GM12878 (cell line): Measurements from ENCODE around the gene ITPKB. TPM values are rescaled to one million over a fixed set of nuclear protein-coding genes. Genes with fewer than 3 reads are reported as not detected.

Experiments used
- ATAC-seq: fragments of 200-7000 bp; cut with Tn5 transposase; 3 replicates; pipeline ENCODE4 v1.9.1; 2020; ENCODE audit warnings: mild to moderate bottlenecking, moderate library complexity
- BruUV-seq: library from RNA; stranded (reverse); fragments of 400-500 nt; replicated peaks from 2 replicates; lab custom pipeline; 2021; lab: Mats Ljungman, UMichigan
- CTCF ChIA-PET: fragments of 300-600 bp; sonication (Branson Sonifier 250); formaldehyde crosslinking; extraction: SDS; loops from one replicate; lab custom pipeline; 2021; ENCODE audit warnings: inconsistent platforms; lab: Yijun Ruan, JAX
- POLR2A ChIA-PET: fragments of 350-600 bp; formaldehyde crosslinking; extraction: SDS; loops from one replicate; lab custom pipeline; 2021; ENCODE audit warnings: inconsistent platforms; lab: Charles Lee
- RAD21 ChIA-PET: fragments of 300-600 bp; sonication (Branson Sonifier 250); formaldehyde crosslinking; loops from one replicate; lab custom pipeline; 2023; ENCODE audit warnings: antibody characterized with exemption; ENCODE audit not compliant: unreplicated experiment; lab: Charles Lee
- SMC1A ChIA-PET: fragments of 300-600 bp; sonication (Branson Sonifier 250); formaldehyde crosslinking; loops from one replicate; lab custom pipeline; 2023; ENCODE audit not compliant: unreplicated experiment, uncharacterized antibody; lab: Charles Lee
- DNase-seq: peaks from one replicate; pipeline ENCODE4 v3.0.0-alpha.2; 2011; ENCODE audit warnings: low read depth, low spot score
- FAIRE-seq: peaks from 3 replicates; lab custom pipeline; 2011; peaks lifted over from hg19 to GRCh38; lab: Jason Lieb, UNC
- H2AFZ ChIP-seq: 2 replicates; pipeline ENCODE4 v1.6.0; 2011; ENCODE audit warnings: low read depth, low read length, control low read depth; ENCODE audit not compliant: control insufficient read depth
- H3K27ac ChIP-seq: 2 replicates; pipeline ENCODE4 v1.5.1; 2011; ENCODE audit warnings: control low read depth; ENCODE audit not compliant: control insufficient read depth, insufficient read depth
- H3K27me3 ChIP-seq, 2 experiments: replicated peaks in 1 of 2; 2 replicates each; pipeline versions ENCODE4 v1.6.0 to v1.6.1; 2011; ENCODE audit warnings: low read length in 1 of 2; ENCODE audit not compliant: control insufficient read depth in 2 of 2, insufficient read depth in 2 of 2
- H3K36me3 ChIP-seq, 2 experiments: 2 replicates each; pipeline ENCODE4 v1.5.1; 2011; ENCODE audit warnings: low read length in 1 of 2; ENCODE audit not compliant: control insufficient read depth in 2 of 2, insufficient read depth in 2 of 2
- H3K4me1 ChIP-seq: 2 replicates; pipeline ENCODE4 v1.6.1; 2011; ENCODE audit warnings: mild to moderate bottlenecking, low read length, moderate library complexity, mixed read lengths; ENCODE audit not compliant: control insufficient read depth, insufficient read depth
- H3K4me2 ChIP-seq: 2 replicates; pipeline ENCODE4 v1.6.0; 2011; ENCODE audit warnings: control low read depth; ENCODE audit not compliant: control insufficient read depth, insufficient read depth
- H3K4me3 ChIP-seq: fragments of 200-600 bp; sonication (generic); 2 replicates; pipeline ENCODE4 v1.5.1; 2016
- H3K79me2 ChIP-seq: 2 replicates; pipeline ENCODE4 v1.6.0; 2011; ENCODE audit warnings: low read length; ENCODE audit not compliant: control insufficient read depth, insufficient read depth
- H3K9ac ChIP-seq: 2 replicates; pipeline ENCODE4 v1.8.0; 2011; ENCODE audit warnings: low read length, control low read depth, mixed read lengths; ENCODE audit not compliant: control insufficient read depth, insufficient read depth
- H3K9me3 ChIP-seq: replicated peaks from 3 replicates; pipeline ENCODE4 v1.5.1; 2011; ENCODE audit warnings: mild to moderate bottlenecking, low read length; ENCODE audit not compliant: control insufficient read depth, insufficient read depth
- H4K20me1 ChIP-seq: 2 replicates; pipeline ENCODE4 v1.6.0; 2011; ENCODE audit not compliant: control insufficient read depth, insufficient read depth
- BACH1 ChIP-seq: fragments of 450-650 bp; IDR thresholded peaks from 2 replicates; pipeline ENCODE4 v1.6.1; 2017; ENCODE audit warnings: mild to moderate bottlenecking, borderline replicate concordance
- MTA2 ChIP-seq: fragments of 450-650 bp; IDR thresholded peaks from 2 replicates; pipeline ENCODE4 v1.6.1; 2016; ENCODE audit warnings: low read depth, mild to moderate bottlenecking, moderate library complexity
- MXI1 ChIP-seq: fragments of 150-350 bp; IDR thresholded peaks from 2 replicates; pipeline ENCODE4 v1.6.1; 2011; ENCODE audit warnings: low read depth, mild to moderate bottlenecking, inconsistent platforms, low read length, improper control_type of control experiment
- NKRF ChIP-seq: fragments of 450-650 bp; conservative IDR thresholded peaks from 2 replicates; pipeline ENCODE4 v1.6.1; 2017; ENCODE audit warnings: mild to moderate bottlenecking, moderate library complexity
- NR2F1 ChIP-seq: fragments of 450-650 bp; conservative IDR thresholded peaks from 2 replicates; pipeline ENCODE4 v1.6.1; 2017; ENCODE audit warnings: mild to moderate bottlenecking
- PKNOX1 ChIP-seq: fragments of 450-650 bp; IDR thresholded peaks from 2 replicates; pipeline ENCODE4 v1.6.1; 2016; ENCODE audit warnings: mild to moderate bottlenecking
- PML ChIP-seq: IDR thresholded peaks from 2 replicates; pipeline ENCODE4 v1.6.1; 2012; ENCODE audit warnings: low read length, inconsistent platforms
- RELB ChIP-seq: fragments of 450-650 bp; IDR thresholded peaks from 2 replicates; pipeline ENCODE4 v1.6.1; 2017; ENCODE audit warnings: low read depth, mild to moderate bottlenecking, moderate library complexity
- SPI1 ChIP-seq: IDR thresholded peaks from 2 replicates; pipeline ENCODE4 v1.6.1; 2011; ENCODE audit warnings: low read depth, mild to moderate bottlenecking, low read length, moderate library complexity, borderline replicate concordance; ENCODE audit not compliant: insufficient read depth
- WRNIP1 ChIP-seq: IDR thresholded peaks from 2 replicates; pipeline ENCODE4 v1.6.1; 2011; ENCODE audit warnings: low read depth, low read length, improper control_type of control experiment, borderline replicate concordance
- ZBTB33 ChIP-seq: fragments of 450-650 bp; IDR thresholded peaks from 2 replicates; pipeline ENCODE4 v1.6.1; 2017; ENCODE audit warnings: mild to moderate bottlenecking
- ZBTB40 ChIP-seq: fragments of 450-650 bp; IDR thresholded peaks from 2 replicates; pipeline ENCODE4 v1.6.1; 2016; ENCODE audit warnings: mild to moderate bottlenecking, moderate library complexity, borderline replicate concordance
- WGBS: methylation state at CpG from one replicate; pipeline ENCODE4 v1.1.6; 2016; ENCODE audit warnings: low lambda C conversion rate; ENCODE audit not compliant: insufficient replicate concordance, insufficient coverage; ENCODE audit errors: missing lambda C conversion rate; 5-methylcytosine and 5-hydroxymethylcytosine counted together
- in situ Hi-C: fragments of 300-500 bp; cut with MboI; formaldehyde crosslinking; loops from 9 replicates; pipeline ENCODE4 v1.14.3; 2018; ENCODE audit warnings: mixed read lengths
- intact Hi-C: fragments of 100-400 bp; cut with micrococcal nuclease; formaldehyde crosslinking; loops from one replicate; pipeline ENCODE4 v1.14.2; 2022; ENCODE audit not compliant: unreplicated experiment
- polyA plus RNA-seq, 11 experiments: library from polyadenylated mRNA; depleted of rRNA in 4 of 11; unstranded in 6 of 11; stranded (reverse) in 5 of 11; fragments of >200 nt; fragmentation: Nextera tagmentation in 4 of 11; fragmentation: Illumina TruSeq in 1 of 11; extraction: Ambion mirVana in 4 of 11; extraction: Trizol in 1 of 11; gene quantifications; 1 replicate in 1 of 11; 2 replicates in 10 of 11; pipeline versions ENCODE4 v1.2.1 to v1.2.3, GENCODE V29; 2011 to 2016; ENCODE audit warnings: inconsistent platforms in 2 of 11, missing spikeins in 2 of 11, low read depth in 1 of 11
- total RNA-seq, 4 experiments: library from RNA; depleted of rRNA in 3 of 4; stranded (reverse); fragments of >200 nt in 3 of 4; fragmentation: Illumina TruSeq in 1 of 4; extraction: Trizol in 1 of 4; gene quantifications; 2 replicates each; pipeline versions ENCODE4 v1.2.1 to v1.2.3, GENCODE V29; 2013 to 2021

ITPKB gene
- total and polyA plus RNA-seq, 10 of the 15 experiments (the other 5 are each of a cell fraction or from before 2014, with no cell fraction given), result 1.3 to 38.7 (median 12.9) TPM

- ChIA-PET POLR2A (no interaction called here), RAD21 (interaction anchor here (1.7 kb wide), 1 partner anchor 31 kb away, joined by 5 read pairs; no protein-coding TSS in a partner anchor), SMC1A (interaction anchor here (1.4 to 3.2 kb wide), 5 partner anchors 12 to 115 kb away, joined by 3 to 21 read pairs (median 7); no protein-coding TSS in a partner anchor), CTCF (interaction anchor here (0.9 to 2.7 kb wide), 3 partner anchors 11 to 117 kb away, joined by 3 to 20 read pairs (median 4); no protein-coding TSS in a partner anchor)
- WGBS, result 89% methylated on average over 6 of the region's 6 CpGs
- H3K4me2 ChIP-seq, result no peak overlapping the region
- peaks cover 45% of the 10 kb centered on the region for H3K79me2 ChIP-seq
- BruUV-seq, result TSS peak; percentile 3
- no peak overlapping the region for H3K9ac ChIP-seq
- H3K4me1 ChIP-seq, result peaks cover 27% of the 10 kb centered on the region
- no peak overlapping the region for H2AFZ ChIP-seq
- no peak overlapping the region for H3K4me3 ChIP-seq
- ATAC-seq, result no peak
- H3K27ac ChIP-seq, result no peak overlapping the region
- peaks cover 8% of the 10 kb centered on the region for H3K9me3 ChIP-seq
- DNase-seq, result no peak
- no peak for FAIRE-seq
- intact Hi-C loops, result no loop called here
- H4K20me1 ChIP-seq, result no peaks in the 10 kb centered on the region
- in situ Hi-C loops, result no loop called here
- peaks cover 1 to 10% of the 10 kb centered on the region in 2 experiments; a peak in 2 of 4 replicates for H3K36me3 ChIP-seq
- no peaks in the 10 kb centered on the region for H3K27me3 ChIP-seq
- TF ChIP-seq WRNIP1 (no peak), PKNOX1 (no peak), SPI1 (no peak), RELB (no peak), MXI1 (no peak), PML (no peak), BACH1 (no peak), ZBTB40 (no peak), MTA2 (no peak), NR2F1 (no peak), ZBTB33 (no peak), NKRF (no peak)
Observed at GRCh38 chr1:226710501-226710900, 28.6 kb downstream of the ITPKB start.
